WTC11 (cell line): ENCODE data around the gene POMZP3.
"Not testable (repeated sequence)": the region's sequence is repeated elsewhere in the genome, so short reads cannot be mapped to it uniquely, and the experiment has no call there.

ENCODE experiments used
- IRF2 ChIP-seq: sonication (generic); formaldehyde crosslinking; IDR thresholded peaks from 2 replicates; pipeline ENCODE4 v1.8.0; 2022; ENCODE audit warnings: low read depth, missing genetic modification reagents, borderline replicate concordance
- TF ChIP-seq, protein P1 (sequence below): fragments of 200-600 bp; IDR thresholded peaks from 2 replicates; pipeline ENCODE4 v1.8.0; 2022; ENCODE audit warnings: antibody characterized with exemption
- TF ChIP-seq, protein P2 (sequence below): fragments of 250-450 bp; sonication (Bioruptor Pico); conservative IDR thresholded peaks from 2 replicates; pipeline ENCODE4 v1.9.0; 2021; ENCODE audit warnings: mild to moderate bottlenecking
- TF ChIP-seq, protein P3 (sequence below): sonication (generic); formaldehyde crosslinking; IDR thresholded peaks from 2 replicates; pipeline ENCODE4 v1.8.0; 2022; ENCODE audit warnings: mild to moderate bottlenecking, missing genetic modification reagents

DNA sequence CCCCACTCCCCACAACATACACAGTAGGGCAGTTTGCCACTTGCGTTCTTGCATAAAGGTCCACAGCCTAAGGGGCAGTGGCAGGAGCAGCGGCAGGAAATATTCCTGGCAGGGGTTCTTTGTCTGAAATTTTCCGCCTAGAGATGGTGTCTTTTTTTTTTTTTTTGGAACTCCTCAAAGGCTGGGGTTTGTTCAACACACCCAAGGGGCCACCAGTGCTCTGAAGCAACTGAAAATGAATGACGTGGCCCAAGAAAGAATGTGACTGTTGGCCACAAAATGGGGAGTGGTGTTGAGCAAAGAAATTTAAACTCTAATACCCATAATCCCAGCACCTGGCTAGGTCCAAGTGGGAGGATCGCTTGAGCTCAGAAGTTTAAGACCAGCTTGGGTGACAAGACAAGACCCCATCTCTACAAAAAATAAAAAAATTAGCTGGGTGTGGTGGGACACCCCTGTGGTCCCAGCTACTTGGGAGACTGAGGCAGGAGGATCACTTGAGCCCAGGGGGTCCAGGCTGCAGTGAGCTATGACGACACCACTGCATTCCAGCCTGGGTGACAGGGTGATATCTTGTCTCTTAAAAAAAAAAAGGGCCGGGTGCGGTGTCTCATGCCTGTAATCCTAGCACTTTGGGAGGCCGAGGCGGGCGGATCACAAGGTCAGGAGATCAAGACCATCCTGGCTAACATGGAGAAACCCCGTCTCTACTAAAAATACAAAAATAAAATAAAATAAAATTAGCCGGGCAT, 7.5 kb downstream of the POMZP3 start:
- TF ChIP-seq, protein P1, sequence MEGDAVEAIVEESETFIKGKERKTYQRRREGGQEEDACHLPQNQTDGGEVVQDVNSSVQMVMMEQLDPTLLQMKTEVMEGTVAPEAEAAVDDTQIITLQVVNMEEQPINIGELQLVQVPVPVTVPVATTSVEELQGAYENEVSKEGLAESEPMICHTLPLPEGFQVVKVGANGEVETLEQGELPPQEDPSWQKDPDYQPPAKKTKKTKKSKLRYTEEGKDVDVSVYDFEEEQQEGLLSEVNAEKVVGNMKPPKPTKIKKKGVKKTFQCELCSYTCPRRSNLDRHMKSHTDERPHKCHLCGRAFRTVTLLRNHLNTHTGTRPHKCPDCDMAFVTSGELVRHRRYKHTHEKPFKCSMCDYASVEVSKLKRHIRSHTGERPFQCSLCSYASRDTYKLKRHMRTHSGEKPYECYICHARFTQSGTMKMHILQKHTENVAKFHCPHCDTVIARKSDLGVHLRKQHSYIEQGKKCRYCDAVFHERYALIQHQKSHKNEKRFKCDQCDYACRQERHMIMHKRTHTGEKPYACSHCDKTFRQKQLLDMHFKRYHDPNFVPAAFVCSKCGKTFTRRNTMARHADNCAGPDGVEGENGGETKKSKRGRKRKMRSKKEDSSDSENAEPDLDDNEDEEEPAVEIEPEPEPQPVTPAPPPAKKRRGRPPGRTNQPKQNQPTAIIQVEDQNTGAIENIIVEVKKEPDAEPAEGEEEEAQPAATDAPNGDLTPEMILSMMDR = not testable (repeated sequence)
- TF ChIP-seq, protein P2, sequence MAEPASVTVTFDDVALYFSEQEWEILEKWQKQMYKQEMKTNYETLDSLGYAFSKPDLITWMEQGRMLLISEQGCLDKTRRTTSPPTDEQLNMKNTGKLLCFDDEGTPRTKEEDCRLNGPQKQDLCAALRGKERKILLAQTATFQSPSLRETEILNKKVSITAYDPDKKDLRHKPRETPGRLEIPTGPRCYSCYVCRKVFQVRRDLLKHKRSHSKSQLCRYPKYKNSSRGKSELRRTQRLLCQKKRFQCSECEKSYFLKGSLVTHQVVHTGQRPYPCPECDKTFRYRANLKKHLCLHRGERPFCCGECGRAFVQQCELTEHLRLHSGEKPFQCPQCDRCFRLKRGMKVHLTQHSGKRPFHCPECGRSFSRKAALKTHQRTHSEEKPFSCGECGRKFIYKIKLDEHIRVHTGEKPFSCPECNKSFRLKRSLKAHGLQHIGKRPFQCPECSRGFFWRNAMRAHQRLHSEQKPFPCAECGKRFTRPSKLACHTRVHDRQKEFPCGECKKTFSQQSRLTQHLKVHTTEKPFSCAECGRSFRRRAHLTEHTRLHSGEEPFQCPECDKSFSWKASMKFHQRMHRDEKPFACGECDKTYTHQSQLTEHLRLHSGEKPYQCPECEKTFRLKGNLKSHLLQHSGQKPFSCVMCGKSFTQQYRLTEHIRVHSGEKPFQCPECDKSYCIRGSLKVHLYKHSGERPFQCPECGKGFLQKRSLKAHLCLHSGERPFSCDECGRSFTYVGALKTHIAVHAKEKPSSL (CRISPR knock-in tag) = not testable (repeated sequence)
- TF ChIP-seq, protein P3, sequence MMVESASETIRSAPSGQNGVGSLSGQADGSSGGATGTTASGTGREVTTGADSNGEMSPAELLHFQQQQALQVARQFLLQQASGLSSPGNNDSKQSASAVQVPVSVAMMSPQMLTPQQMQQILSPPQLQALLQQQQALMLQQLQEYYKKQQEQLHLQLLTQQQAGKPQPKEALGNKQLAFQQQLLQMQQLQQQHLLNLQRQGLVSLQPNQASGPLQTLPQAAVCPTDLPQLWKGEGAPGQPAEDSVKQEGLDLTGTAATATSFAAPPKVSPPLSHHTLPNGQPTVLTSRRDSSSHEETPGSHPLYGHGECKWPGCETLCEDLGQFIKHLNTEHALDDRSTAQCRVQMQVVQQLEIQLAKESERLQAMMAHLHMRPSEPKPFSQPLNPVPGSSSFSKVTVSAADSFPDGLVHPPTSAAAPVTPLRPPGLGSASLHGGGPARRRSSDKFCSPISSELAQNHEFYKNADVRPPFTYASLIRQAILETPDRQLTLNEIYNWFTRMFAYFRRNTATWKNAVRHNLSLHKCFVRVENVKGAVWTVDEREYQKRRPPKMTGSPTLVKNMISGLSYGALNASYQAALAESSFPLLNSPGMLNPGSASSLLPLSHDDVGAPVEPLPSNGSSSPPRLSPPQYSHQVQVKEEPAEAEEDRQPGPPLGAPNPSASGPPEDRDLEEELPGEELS (CRISPR knock-in tag) = not testable (repeated sequence)
- not testable (repeated sequence) for TF ChIP-seq IRF2 (CRISPR knock-in tag)
